ENCODE results near the gene DNAJC5. TPM values are rescaled to one million over a fixed set of nuclear protein-coding genes. Genes with fewer than 3 reads are reported as not detected.

DNAJC5 gene
- total RNA-seq, 1 experiment from 2014 or later = 28.5 TPM

DNA sequence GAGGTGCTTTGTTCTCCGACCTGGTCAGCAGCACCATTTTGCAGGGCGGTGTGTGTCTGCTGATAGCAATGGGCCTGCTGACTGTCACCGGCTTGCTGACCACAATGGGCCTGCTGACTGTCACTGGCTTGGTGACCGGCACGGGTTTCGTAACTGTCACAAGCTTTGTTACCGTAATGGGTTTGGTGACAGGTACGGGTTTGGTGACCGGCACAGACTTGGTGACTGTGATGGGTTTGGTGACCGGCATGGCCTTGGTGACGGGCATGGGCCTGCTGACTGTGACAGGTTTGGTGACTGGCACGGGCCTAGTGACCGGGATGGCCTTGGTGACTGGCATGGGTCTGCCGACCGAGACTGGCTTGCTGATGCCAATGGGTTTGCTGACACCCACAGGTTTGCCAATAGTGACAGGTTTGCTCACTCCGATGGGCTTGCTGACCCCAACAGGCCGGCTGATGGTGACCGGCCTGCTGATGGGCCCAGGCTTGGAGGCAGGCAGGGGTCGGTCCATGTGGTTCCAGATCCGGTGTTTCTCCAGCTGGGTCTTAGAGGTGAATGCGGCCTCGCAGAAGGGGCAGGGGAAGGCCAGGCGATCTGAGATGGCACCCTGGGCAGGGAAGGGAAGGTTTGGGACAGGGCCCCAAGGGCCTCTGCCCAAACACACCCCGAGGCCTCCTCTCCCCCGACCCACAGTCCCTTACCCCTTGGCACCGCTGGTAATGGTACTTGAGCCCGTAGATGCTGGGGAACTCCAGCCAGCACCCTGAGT lies 71.4 kb downstream of the DNAJC5 start:
- H3K9me3 Mint-ChIP-seq = peaks cover 3% of the 10 kb centered on the region; the same call in 1 of the 2 replicates
- H3K27me3 Mint-ChIP-seq (ENCODE audit: low read depth) = peaks cover 16% of the 10 kb centered on the region
- POLR2A ChIA-PET = no interaction called here
- CTCF ChIA-PET = no interaction called here
- peaks cover 59% of the 10 kb centered on the region for H3K36me3 Mint-ChIP-seq
- H3K4me1 Mint-ChIP-seq = no peaks in the 10 kb centered on the region
- H3K27ac Mint-ChIP-seq = no peak overlapping the region
- TF ChIP-seq ETV6 (CRISPR knock-in tag; IDR thresholded peaks at IDR 0.05) (no peak), ZNF671 (CRISPR knock-in tag; IDR thresholded peaks at IDR 0.05) (no peak)
- TF ChIP-seq, protein P1, sequence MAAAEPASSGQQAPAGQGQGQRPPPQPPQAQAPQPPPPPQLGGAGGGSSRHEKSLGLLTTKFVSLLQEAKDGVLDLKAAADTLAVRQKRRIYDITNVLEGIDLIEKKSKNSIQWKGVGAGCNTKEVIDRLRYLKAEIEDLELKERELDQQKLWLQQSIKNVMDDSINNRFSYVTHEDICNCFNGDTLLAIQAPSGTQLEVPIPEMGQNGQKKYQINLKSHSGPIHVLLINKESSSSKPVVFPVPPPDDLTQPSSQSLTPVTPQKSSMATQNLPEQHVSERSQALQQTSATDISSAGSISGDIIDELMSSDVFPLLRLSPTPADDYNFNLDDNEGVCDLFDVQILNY (CRISPR knock-in tag; IDR thresholded peaks at IDR 0.05) = peak; percentile 41; the same call in 1 of the 2 replicates
- TF ChIP-seq, protein P2, sequence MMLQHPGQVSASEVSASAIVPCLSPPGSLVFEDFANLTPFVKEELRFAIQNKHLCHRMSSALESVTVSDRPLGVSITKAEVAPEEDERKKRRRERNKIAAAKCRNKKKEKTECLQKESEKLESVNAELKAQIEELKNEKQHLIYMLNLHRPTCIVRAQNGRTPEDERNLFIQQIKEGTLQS (CRISPR knock-in tag; conservative IDR thresholded peaks at IDR 0.05) = 0 out of 2 replicates have a peak, but pooled peaks have one; percentile 37
- no peak for DNase-seq (ENCODE audit: low spot score)
- H3K4me3 Mint-ChIP-seq = no peak overlapping the region
- ATAC-seq = no peak

DNA sequence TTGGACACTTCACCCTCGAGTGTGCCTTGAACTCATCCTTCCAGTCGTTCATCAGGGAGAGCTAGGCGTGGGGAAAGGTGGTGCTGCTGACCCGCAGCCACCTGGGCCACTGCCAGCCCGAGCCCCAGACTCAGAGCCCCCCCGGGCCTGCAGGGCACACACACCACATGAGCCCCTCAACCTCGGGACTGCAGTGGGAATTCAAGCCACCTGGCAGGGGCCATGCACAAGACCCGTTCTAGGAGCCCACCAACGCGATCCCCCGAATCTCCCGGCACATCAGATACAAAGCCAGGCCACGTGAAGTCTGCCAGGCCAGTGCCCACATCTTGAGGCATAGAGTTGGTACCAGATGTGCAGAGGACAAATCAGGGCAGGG lies 72.0 kb downstream of the DNAJC5 start:
- Mint-ChIP-seq H3K4me3 (no peak overlapping the region), H3K27me3 (ENCODE audit: low read depth) (peaks cover 21% of the 10 kb centered on the region), H3K27ac (no peak overlapping the region), H3K9me3 (peaks cover 3% of the 10 kb centered on the region; the same call in 1 of the 2 replicates), H3K36me3 (peaks cover 55% of the 10 kb centered on the region), H3K4me1 (no peaks in the 10 kb centered on the region)
- TF ChIP-seq, protein P3, sequence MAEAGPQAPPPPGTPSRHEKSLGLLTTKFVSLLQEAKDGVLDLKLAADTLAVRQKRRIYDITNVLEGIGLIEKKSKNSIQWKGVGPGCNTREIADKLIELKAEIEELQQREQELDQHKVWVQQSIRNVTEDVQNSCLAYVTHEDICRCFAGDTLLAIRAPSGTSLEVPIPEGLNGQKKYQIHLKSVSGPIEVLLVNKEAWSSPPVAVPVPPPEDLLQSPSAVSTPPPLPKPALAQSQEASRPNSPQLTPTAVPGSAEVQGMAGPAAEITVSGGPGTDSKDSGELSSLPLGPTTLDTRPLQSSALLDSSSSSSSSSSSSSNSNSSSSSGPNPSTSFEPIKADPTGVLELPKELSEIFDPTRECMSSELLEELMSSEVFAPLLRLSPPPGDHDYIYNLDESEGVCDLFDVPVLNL (CRISPR knock-in tag; IDR thresholded peaks at IDR 0.05; ENCODE audit: borderline replicate concordance, low read depth) = no peak
- TF ChIP-seq SOX15 (CRISPR knock-in tag; IDR thresholded peaks at IDR 0.05) = no peak
- no peak for TF ChIP-seq TCF7 (CRISPR knock-in tag; IDR thresholded peaks at IDR 0.05; ENCODE audit: low read depth)
- TF ChIP-seq GTF2I (CRISPR knock-in tag; conservative IDR thresholded peaks at IDR 0.05) = no peak
- no peak for TF ChIP-seq NFE2L1 (CRISPR knock-in tag; IDR thresholded peaks at IDR 0.05)
- DNase-seq (ENCODE audit: low spot score) (no peak), ATAC-seq (no peak)
- POLR2A ChIA-PET = no interaction called here
- CTCF ChIA-PET = no interaction called here

DNA sequence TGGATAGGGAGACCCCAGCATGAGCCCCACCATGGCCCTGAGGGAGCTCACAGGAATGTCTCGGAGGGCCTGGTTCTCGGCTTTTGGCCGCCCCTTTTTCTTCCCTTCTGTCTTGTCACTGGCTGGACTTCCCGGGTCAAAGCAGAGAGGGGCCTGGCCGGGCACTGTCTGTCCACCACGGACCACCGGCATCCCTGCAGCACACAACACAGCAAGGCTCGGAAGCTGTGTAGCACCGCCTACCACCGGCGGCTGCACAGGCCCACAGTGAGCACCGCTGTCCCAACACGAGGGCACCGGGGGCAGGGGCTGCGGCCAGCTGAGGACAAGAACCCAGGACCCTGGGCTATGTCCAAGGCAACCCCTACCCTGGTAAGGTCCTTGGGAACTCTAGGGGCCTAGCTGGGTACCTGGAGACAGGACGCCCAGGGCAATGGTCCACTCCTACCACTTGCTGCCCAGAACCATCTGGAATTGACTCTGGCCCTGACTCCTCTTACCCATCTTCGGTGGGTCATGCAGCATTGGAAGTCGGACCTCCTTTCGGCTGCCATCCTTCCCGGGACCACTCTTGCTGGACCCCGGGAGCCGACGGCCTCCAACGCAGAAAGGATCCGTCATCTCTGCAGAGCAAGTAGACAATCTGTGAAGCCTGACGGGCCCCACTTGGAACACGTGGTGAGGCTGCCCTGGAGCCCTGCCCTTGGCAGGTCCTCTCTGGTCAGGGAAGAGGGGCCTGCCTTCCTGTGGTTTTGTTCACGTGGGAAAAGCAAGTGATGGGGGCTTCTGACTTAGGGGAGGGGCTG lies 72.6 kb downstream of the DNAJC5 start:
- Mint-ChIP-seq H3K36me3 (peaks cover 50% of the 10 kb centered on the region), H3K4me3 (no peak overlapping the region; the same call in 1 of the 2 replicates), H3K4me1 (0 out of 2 replicates have a peak, but pooled peaks cover 2% of the 10 kb centered on the region), H3K27ac (no peak overlapping the region), H3K27me3 (ENCODE audit: low read depth) (peaks cover 26% of the 10 kb centered on the region), H3K9me3 (peaks cover 3% of the 10 kb centered on the region; the same call in 1 of the 2 replicates)
- CTCF ChIA-PET = no interaction called here
- ATAC-seq (no peak), DNase-seq (ENCODE audit: low spot score) (no peak)
- POLR2A ChIA-PET = no interaction called here
- TF ChIP-seq, protein P4, sequence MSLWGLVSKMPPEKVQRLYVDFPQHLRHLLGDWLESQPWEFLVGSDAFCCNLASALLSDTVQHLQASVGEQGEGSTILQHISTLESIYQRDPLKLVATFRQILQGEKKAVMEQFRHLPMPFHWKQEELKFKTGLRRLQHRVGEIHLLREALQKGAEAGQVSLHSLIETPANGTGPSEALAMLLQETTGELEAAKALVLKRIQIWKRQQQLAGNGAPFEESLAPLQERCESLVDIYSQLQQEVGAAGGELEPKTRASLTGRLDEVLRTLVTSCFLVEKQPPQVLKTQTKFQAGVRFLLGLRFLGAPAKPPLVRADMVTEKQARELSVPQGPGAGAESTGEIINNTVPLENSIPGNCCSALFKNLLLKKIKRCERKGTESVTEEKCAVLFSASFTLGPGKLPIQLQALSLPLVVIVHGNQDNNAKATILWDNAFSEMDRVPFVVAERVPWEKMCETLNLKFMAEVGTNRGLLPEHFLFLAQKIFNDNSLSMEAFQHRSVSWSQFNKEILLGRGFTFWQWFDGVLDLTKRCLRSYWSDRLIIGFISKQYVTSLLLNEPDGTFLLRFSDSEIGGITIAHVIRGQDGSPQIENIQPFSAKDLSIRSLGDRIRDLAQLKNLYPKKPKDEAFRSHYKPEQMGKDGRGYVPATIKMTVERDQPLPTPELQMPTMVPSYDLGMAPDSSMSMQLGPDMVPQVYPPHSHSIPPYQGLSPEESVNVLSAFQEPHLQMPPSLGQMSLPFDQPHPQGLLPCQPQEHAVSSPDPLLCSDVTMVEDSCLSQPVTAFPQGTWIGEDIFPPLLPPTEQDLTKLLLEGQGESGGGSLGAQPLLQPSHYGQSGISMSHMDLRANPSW (CRISPR knock-in tag; conservative IDR thresholded peaks at IDR 0.05; ENCODE audit: low read depth) = no peak
- TF ChIP-seq, protein P5, sequence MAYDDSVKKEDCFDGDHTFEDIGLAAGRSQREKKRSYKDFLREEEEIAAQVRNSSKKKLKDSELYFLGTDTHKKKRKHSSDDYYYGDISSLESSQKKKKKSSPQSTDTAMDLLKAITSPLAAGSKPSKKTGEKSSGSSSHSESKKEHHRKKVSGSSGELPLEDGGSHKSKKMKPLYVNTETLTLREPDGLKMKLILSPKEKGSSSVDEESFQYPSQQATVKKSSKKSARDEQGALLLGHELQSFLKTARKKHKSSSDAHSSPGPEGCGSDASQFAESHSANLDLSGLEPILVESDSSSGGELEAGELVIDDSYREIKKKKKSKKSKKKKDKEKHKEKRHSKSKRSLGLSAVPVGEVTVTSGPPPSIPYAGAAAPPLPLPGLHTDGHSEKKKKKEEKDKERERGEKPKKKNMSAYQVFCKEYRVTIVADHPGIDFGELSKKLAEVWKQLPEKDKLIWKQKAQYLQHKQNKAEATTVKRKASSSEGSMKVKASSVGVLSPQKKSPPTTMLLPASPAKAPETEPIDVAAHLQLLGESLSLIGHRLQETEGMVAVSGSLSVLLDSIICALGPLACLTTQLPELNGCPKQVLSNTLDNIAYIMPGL (CRISPR knock-in tag; IDR thresholded peaks at IDR 0.05) = no peak
- TF ChIP-seq ZNF396 (CRISPR knock-in tag; IDR thresholded peaks at IDR 0.05; ENCODE audit: borderline replicate concordance) (no peak), RORB (CRISPR knock-in tag; IDR thresholded peaks at IDR 0.05) (no peak), KAT7 (CRISPR knock-in tag; IDR thresholded peaks at IDR 0.05; ENCODE audit: borderline replicate concordance) (no peak), TEAD4 (CRISPR knock-in tag; IDR thresholded peaks at IDR 0.05) (no peak)
- TF ChIP-seq, protein P6, sequence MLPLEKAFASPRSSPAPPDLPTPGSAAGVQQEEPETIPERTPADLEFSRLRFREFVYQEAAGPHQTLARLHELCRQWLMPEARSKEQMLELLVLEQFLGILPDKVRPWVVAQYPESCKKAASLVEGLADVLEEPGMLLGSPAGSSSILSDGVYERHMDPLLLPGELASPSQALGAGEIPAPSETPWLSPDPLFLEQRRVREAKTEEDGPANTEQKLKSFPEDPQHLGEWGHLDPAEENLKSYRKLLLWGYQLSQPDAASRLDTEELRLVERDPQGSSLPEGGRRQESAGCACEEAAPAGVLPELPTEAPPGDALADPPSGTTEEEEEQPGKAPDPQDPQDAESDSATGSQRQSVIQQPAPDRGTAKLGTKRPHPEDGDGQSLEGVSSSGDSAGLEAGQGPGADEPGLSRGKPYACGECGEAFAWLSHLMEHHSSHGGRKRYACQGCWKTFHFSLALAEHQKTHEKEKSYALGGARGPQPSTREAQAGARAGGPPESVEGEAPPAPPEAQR (CRISPR knock-in tag; IDR thresholded peaks at IDR 0.05) = no peak
- TF ChIP-seq, protein P7, sequence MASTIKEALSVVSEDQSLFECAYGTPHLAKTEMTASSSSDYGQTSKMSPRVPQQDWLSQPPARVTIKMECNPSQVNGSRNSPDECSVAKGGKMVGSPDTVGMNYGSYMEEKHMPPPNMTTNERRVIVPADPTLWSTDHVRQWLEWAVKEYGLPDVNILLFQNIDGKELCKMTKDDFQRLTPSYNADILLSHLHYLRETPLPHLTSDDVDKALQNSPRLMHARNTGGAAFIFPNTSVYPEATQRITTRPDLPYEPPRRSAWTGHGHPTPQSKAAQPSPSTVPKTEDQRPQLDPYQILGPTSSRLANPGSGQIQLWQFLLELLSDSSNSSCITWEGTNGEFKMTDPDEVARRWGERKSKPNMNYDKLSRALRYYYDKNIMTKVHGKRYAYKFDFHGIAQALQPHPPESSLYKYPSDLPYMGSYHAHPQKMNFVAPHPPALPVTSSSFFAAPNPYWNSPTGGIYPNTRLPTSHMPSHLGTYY (CRISPR knock-in tag; IDR thresholded peaks at IDR 0.05) = no peak
